GM19035 (cell line): ENCODE measurements around the gene SLC50A1.

ENCODE experiments used
- ATAC-seq: cut with Tn5 transposase; IDR thresholded peaks from one replicate; pipeline ENCODE4 v1.9.1; 2021; ENCODE audit not compliant: unreplicated experiment

The SLC50A1 gene

DNA sequence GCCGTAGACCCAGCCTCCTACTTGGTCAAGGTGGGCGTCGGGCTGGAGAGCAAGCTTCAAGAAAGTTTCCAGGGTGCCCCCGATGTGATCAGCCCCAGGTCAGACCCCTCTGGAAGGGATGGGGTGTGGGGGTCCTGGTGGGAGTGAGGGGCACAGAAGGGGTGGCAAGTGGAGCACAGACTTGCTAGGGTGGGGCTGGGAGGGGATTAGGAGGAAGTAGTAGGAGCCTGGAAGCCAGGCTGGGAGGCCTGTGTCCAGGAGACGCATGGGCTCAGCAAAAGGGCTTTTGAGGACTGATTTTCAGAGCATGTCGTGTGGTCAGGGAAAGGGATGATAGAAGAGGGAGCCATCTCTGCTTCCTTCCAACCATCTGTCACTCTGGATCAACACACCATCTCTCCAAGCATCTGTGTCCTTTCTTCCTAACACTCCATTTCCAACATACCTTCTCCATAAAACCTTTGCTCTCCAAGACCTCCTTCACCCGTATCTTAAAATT, 46.4 kb downstream of the SLC50A1 start:
- no peak for ATAC-seq

DNA sequence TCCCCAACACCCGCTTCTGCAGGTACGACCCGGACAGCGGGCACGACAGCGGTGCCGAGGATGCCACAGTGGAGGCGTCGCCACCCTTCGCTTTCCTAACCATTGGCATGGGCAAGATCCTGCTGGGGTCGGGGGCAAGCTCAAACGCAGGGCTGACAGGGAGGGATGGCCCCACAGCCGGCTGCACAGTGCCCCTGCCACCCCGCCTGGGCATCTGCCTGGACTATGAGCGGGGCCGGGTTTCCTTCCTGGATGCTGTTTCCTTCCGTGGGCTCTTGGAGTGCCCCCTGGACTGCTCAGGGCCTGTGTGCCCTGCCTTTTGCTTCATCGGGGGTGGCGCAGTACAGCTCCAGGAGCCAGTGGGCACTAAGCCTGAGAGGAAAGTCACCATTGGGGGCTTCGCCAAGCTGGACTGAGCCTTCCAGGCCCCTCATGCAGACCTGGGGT, 48.1 kb downstream of the SLC50A1 start:
- no peak for ATAC-seq

DNA sequence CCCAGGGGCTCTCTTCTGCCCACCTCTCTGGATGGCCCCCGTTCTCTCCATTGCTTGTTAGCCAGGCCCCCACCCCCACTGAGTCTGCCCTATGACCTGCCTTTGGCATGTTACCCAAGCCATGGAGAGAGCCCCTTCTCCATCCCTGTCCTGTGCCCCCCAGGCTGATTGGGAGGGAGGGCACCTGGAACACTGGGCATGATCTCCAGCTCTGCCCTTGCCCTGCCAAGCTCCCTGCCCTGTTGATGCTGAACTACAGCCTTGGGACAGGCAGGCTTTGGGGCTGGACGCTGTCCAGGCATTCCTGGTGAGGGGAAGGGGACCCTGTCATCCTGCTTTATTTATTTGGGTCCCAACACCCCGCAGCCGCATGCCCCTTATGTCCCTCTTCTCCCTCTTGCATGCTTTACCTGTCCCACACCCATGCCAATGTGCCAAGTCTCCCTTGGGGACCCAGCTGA, 48.7 kb downstream of the SLC50A1 start:
- ATAC-seq, result no peak

DNA sequence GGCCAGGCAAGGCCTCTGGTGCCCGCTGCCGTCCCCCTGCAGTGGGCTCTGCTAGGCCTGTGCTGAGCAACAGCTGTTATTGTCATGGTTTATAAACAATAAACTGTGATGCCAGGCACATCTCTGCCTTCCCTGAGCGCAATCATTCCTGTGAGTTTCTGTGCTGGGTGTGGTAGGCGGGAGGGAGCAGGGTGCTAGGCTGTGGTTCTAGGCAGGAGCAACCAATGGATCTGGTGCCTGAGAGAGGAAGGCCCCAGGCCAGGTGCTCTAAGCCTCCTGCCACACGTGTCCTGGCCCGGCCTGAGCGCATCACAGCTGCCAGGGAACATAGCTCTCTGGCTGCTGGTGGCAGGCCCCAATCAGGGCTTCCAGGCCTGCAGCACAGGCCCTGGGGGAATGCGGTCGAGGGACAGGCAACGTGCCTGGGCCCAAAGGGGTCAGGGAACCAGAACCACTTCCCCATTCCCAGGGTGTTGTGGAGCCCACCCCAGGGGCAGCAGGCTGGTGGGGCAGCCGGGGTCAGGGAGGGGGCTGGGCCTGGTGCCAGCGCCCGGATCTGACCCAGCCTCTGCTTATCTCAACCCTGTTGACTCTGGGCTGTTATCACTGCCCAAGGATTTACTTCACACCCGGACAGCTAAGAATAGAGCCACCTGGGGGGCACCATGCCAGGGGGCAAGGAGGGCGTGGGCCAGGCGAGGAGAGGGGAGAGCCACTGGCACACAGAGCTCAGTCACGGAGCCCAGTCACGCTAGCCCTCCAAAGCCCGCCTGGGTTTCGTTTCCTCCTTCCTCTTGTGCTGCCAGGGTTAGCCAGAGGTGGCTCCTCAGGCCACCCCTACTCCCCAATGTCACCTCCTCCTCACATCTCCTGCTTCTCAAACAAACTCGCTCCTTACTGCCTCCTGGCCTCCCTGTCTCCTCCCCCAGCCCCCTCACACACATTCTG, 49.5 kb downstream of the SLC50A1 start:
- peak; percentile 85 for ATAC-seq

DNA sequence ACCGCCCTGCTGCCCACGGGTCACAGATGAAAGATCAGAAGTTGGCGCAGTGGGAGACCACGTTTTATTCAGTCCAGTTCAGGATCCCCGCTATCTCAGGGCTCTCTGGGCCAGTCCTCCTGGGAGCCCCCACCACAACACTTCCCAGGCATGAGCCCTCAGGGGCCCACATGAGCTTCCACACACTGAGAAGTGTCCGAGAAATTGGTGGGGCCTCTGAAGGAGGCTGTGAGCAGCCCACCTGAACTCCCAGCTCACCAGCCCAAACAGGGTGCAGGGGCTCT, 50.1 kb downstream of the SLC50A1 start:
- ATAC-seq, result no peak

DNA sequence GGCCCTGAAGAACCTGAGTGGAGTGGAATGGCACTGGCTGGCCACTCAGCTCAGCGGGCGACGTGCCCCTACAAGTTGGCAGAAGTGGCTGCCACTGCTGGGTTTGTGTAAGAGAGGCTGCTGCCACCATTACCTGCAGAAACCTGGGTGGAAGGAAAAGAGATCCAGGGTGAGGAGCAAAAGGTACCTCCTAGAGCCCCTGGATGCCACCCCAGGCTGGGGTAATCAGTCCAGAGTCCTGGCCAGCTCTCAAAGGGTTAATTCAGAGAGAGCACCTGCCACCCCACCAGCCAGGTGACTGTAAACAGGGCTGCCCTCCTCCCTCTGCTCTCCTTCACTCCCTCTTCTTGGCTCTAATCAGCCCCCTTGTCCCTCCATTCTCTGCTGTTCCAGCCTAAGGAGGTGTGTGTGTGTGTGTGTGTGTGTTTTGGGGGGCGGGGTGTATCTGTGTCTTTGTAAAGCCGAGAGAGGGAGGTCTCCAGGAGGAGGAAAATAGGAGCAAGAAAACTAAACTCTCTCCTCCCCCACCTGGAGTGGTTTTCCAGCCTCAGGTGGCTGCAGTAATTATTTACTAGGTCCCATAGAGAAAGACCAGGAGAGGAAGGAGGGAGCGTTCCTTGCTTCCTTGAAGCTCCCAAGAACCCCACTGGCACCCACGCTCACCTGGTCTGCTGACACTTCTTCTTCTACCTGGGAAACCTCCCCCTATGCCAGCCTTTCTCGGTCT, 50.6 kb downstream of the SLC50A1 start:
- ATAC-seq, result no peak

DNA sequence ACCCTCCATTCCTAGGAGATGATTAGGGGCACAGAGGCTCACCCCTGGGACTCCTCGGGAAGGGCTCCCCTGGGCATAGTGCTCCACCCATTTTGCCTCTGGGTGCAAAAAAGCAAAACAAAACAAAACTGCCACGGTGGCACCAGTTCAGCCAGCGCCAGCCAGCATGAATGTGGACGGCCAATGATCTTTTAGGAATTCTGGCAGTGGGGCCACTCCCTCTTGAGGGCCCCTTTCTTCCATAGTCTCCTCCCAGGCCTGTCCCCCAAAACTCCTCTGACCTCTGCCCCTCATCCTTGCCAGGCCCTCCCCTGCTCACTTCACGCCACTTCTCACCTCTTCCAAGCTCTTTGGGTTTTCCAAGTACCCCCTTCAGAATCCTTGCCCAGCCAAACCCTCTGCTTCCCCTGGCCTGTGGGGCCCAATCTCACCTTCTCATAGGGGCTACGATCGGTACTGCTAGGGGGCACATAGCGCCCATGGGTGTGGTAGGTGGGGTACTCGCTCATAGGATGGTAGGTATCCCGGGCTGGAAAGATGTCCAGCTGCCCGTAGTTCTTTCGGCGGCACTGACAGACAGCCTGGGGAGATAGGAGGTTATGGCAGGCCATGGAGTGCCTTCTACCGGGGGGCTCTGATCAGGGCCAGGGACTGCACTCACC, 51.3 kb downstream of the SLC50A1 start:
- ATAC-seq, result no peak

DNA sequence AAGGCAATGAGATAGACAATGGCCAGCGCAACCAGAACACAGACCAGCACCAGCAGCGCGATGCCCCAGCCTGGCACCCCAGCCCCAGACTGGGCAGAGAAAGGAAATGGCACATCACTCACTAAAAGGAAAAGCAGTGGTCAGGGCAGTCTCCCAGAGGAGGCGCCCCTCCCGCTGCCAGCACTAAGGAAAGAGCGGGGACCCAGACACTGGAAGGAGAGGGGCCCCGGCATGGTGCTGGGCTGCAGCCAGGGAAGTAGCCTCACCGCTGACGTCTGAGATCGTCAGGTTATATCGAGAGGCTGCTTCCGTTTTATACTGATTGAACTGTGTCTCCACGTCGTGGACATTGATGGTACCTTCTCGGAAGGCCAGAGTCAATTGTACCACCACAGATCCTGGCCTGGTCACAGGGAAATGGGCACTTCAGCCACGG, 51.8 kb downstream of the SLC50A1 start:
- ATAC-seq, result no peak

DNA sequence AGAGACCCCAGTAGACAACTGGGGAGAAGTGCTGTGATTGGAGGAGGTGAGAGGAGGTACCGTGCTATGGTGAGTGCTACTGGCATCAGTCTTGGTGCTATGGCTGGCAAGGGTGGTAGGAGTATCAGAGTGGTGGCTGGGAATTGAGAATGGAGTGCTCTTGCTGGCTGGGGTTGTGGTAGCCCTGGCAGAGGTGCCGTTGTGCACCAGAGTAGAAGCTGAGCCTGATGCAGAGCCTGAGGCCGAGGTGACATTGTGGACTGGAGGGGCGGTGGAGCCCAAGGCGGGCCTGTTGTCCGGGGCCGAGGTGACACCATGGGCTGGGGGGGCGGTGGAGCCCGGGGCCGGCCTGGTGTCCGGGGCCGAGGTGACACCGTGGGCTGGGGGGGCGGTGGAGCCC, 52.6 kb downstream of the SLC50A1 start:
- no peak for ATAC-seq
